Spleen (tissue), 7 donors: Measurements from ENCODE around the gene TMEM91.

ENCODE experiments used
- CTCF ChIP-seq, 11 experiments: fragments of 200-600 bp in 7 of 11; fragments of 450-650 bp in 4 of 11; sonication (generic) in 4 of 11; IDR thresholded peaks in 8 of 11; conservative IDR thresholded peaks in 3 of 11; 1 replicate in 7 of 11; 2 replicates in 4 of 11; pipeline versions ENCODE4 v1.4.0 to v1.8.0; 2016 to 2021; ENCODE audit warnings: antibody characterized with exemption in 11 of 11, inconsistent platforms in 4 of 11, mild to moderate bottlenecking in 1 of 11
- POLR2A ChIP-seq, 3 donors: fragments of 450-650 bp; IDR thresholded peaks; one replicate each; pipeline ENCODE4 v1.5.1; 2017; ENCODE audit warnings: antibody characterized with exemption in 3 of 3, mild to moderate bottlenecking in 1 of 3
- donor health status: DM: no; HTN: no; CAD: no; lungs with moderate emphysema.
- donor health status: DM: no; HTN: no; CAD: no.
- donor health status: DM: no; HTN: no; CAD: no.

- no peak for TF ChIP-seq POLR2A (IDR thresholded peaks at IDR 0.05)
- TF ChIP-seq CTCF (IDR thresholded peaks at IDR 0.05 in 8 of 11, conservative IDR thresholded peaks at IDR 0.05 in 3 of 11): no peak
Measured at GRCh38 chr19:41356984-41357739, 19.2 kb upstream of the TMEM91 start.
